Endothelial cell of umbilical vein (primary cell): ENCODE measurements around the gene NUP58. TPM values are rescaled to one million over a fixed set of nuclear protein-coding genes. Genes with fewer than 3 reads are reported as not detected.

Experiments used
- BruUV-seq: library from RNA; stranded (reverse); fragments of 400-500 nt; replicated peaks from 2 replicates; lab custom pipeline; 2021; lab: Mats Ljungman, UMichigan
- CTCF ChIA-PET: fragments of 300-600, 350-600 bp; sonication (Branson Sonifier 250); formaldehyde crosslinking; loops from one replicate; lab custom pipeline; 2021; ENCODE audit warnings: antibody characterized with exemption, inconsistent platforms; lab: Charles Lee
- POLR2A ChIA-PET: fragments of 300-600, 350-600 bp; sonication (Branson Sonifier 250); formaldehyde crosslinking; loops from one replicate; lab custom pipeline; 2021; ENCODE audit warnings: antibody characterized with exemption, inconsistent platforms; lab: Charles Lee
- DNase-seq: peaks from one replicate; pipeline ENCODE4 v3.0.0-alpha.2; 2011; ENCODE audit warnings: low read depth, low spot score
- FAIRE-seq: peaks from 2 replicates; lab custom pipeline; 2011; peaks lifted over from hg19 to GRCh38; lab: Jason Lieb, UNC
- H2AFZ ChIP-seq: 2 replicates; pipeline ENCODE4 v1.6.0; 2012; ENCODE audit warnings: low read depth, low read length, control low read depth, inconsistent platforms
- H3K27ac ChIP-seq: 2 replicates; pipeline ENCODE4 v1.5.1; 2011; ENCODE audit warnings: low read depth, mild to moderate bottlenecking, control low read depth, low read length, moderate library complexity; ENCODE audit not compliant: insufficient read depth
- H3K27me3 ChIP-seq, 2 experiments: 2 replicates each; pipeline versions ENCODE4 v1.6.0 to v1.6.1; 2011; ENCODE audit warnings: low read length in 2 of 2, mixed read lengths in 1 of 2; ENCODE audit not compliant: control insufficient read depth in 2 of 2, insufficient read depth in 2 of 2
- H3K36me3 ChIP-seq, 2 experiments: 2 replicates in 1 of 2; 3 replicates in 1 of 2; pipeline ENCODE4 v1.5.1; 2011; ENCODE audit warnings: low read length in 2 of 2, mild to moderate bottlenecking in 1 of 2, moderate library complexity in 1 of 2; ENCODE audit not compliant: control insufficient read depth in 2 of 2, insufficient read depth in 2 of 2; ENCODE audit errors: extremely low read depth in 1 of 2
- H3K4me1 ChIP-seq: 3 replicates; pipeline ENCODE4 v1.5.1; 2011; ENCODE audit warnings: mild to moderate bottlenecking, low read length; ENCODE audit not compliant: control insufficient read depth, insufficient read depth; ENCODE audit errors: extremely low read depth
- H3K4me2 ChIP-seq: 2 replicates; pipeline ENCODE4 v1.6.1; 2011; ENCODE audit warnings: low read length, control low read depth, mixed read lengths; ENCODE audit not compliant: insufficient read depth
- H3K4me3 ChIP-seq, 3 experiments: fragments of 200-600 bp in 1 of 3; sonication (generic), shearing (Covaris generic) in 1 of 3; replicated peaks in 1 of 3; 2 replicates each; pipeline ENCODE4 v1.5.1; 2011 to 2016; ENCODE audit warnings: control low read depth in 3 of 3, low read length in 3 of 3, mild to moderate bottlenecking in 2 of 3, inconsistent platforms in 1 of 3, low read depth in 1 of 3, moderate library complexity in 1 of 3; ENCODE audit not compliant: insufficient read depth in 1 of 3
- H3K79me2 ChIP-seq: 2 replicates; pipeline ENCODE4 v1.6.0; 2012; ENCODE audit warnings: low read length, inconsistent platforms; ENCODE audit not compliant: control insufficient read depth, insufficient read depth
- H3K9ac ChIP-seq: replicated peaks from 2 replicates; pipeline ENCODE3; 2011; ENCODE audit warnings: low read length, control low read depth; ENCODE audit not compliant: insufficient read depth; ENCODE audit errors: extremely low read depth
- H3K9me1 ChIP-seq: replicated peaks from 3 replicates; pipeline ENCODE4 v1.6.0; 2011; ENCODE audit warnings: mild to moderate bottlenecking, low read length; ENCODE audit not compliant: control insufficient read depth, insufficient read depth; ENCODE audit errors: extremely low read depth
- H3K9me3 ChIP-seq: replicated peaks from 2 replicates; pipeline ENCODE4 v1.5.1; 2012; ENCODE audit warnings: low read length, inconsistent platforms; ENCODE audit not compliant: control insufficient read depth, insufficient read depth
- H4K20me1 ChIP-seq: replicated peaks from 2 replicates; pipeline ENCODE3; 2011; ENCODE audit warnings: mild to moderate bottlenecking, low read length; ENCODE audit not compliant: control insufficient read depth, insufficient read depth; ENCODE audit errors: extremely low read depth
- CTCF ChIP-seq, 2 donors: IDR thresholded peaks; 1 replicate in 1 of 2; 2 replicates in 1 of 2; pipeline ENCODE4 v1.5.1; 2011; ENCODE audit warnings: low read length in 2 of 2, mild to moderate bottlenecking in 2 of 2, moderate library complexity in 2 of 2, control low read depth in 1 of 2, inconsistent platforms in 1 of 2, low read depth in 1 of 2; ENCODE audit not compliant: insufficient read depth in 1 of 2; ENCODE audit errors: extremely low read depth in 1 of 2
- EZH2 ChIP-seq: IDR thresholded peaks from 2 replicates; pipeline ENCODE4 v1.6.1; 2012; ENCODE audit warnings: borderline replicate concordance, low read depth, mild to moderate bottlenecking, moderate library complexity, low read length, inconsistent platforms; ENCODE audit not compliant: severe bottlenecking
- FOS ChIP-seq: IDR thresholded peaks from 2 replicates; pipeline ENCODE4 v1.6.1; 2011; ENCODE audit warnings: mild to moderate bottlenecking, low read length, moderate library complexity, borderline replicate concordance; ENCODE audit not compliant: insufficient read depth
- GATA2 ChIP-seq: IDR thresholded peaks from 2 replicates; pipeline ENCODE4 v1.7.0; 2011; ENCODE audit warnings: low read depth, mild to moderate bottlenecking, moderate library complexity, mixed read lengths, low read length; ENCODE audit not compliant: insufficient read length, insufficient read depth
- JUN ChIP-seq: IDR thresholded peaks from 2 replicates; pipeline ENCODE4 v1.6.1; 2011; ENCODE audit warnings: borderline replicate concordance, low read depth; ENCODE audit not compliant: insufficient read length, insufficient read depth
- MAX ChIP-seq: IDR thresholded peaks from 2 replicates; pipeline ENCODE4 v1.6.1; 2011; ENCODE audit not compliant: insufficient read depth, insufficient read length
- MYC ChIP-seq: IDR thresholded peaks from one replicate; pipeline ENCODE4 v1.6.1; 2011; ENCODE audit warnings: mild to moderate bottlenecking, low read depth, low read length
- POLR2A ChIP-seq: IDR thresholded peaks from 2 replicates; pipeline ENCODE4 v1.6.1; 2012; ENCODE audit warnings: low read depth, mild to moderate bottlenecking, control low read depth, low read length
- POLR2AphosphoS5 ChIP-seq: IDR thresholded peaks from 2 replicates; pipeline ENCODE4 v1.6.1; 2012; ENCODE audit warnings: low read depth, mild to moderate bottlenecking, control low read depth, low read length, moderate library complexity; ENCODE audit not compliant: insufficient read depth
- dilution Hi-C: fragments of 300-500 bp; cut with MboI; formaldehyde crosslinking; loops from one replicate; pipeline ENCODE4 v1.15.0; 2019; ENCODE audit warnings: low sequenced_read_pairs; ENCODE audit not compliant: extremely low pct_ligation_motif_present
- intact Hi-C: fragments of 100-400 bp; cut with micrococcal nuclease; formaldehyde crosslinking; loops from one replicate; pipeline ENCODE4 v1.10.0; 2022
- polyA plus RNA-seq, 4 experiments: library from polyadenylated mRNA; depleted of rRNA in 3 of 4; stranded (reverse) in 3 of 4; unstranded in 1 of 4; fragments of >200 nt; gene quantifications; 2 replicates each; pipeline versions ENCODE4 v1.2.1 to v1.2.3, GENCODE V29; 2011 to 2012; ENCODE audit warnings: missing spikeins in 1 of 4
- total RNA-seq: library from RNA; stranded (reverse); gene quantifications from 2 replicates; pipeline ENCODE4 v1.2.3, GENCODE V29; 2021

The NUP58 gene
- total and polyA plus RNA-seq, 2 donors (not counting 3 experiments of a cell fraction or from before 2014, with no cell fraction given): 28.5 to 49.6 TPM

- Histone ChIP-seq H3K27ac (no peak overlapping the region), H3K4me2 (no peak overlapping the region), H4K20me1 (no peaks in the 10 kb centered on the region), H3K36me3 (no peaks in the 10 kb centered on the region), H3K4me3 (no peak overlapping the region), H3K9me3 (no peaks in the 10 kb centered on the region), H3K9me1 (no peaks in the 10 kb centered on the region), H3K9ac (no peak overlapping the region), H2AFZ (no peak overlapping the region), H3K27me3 (peaks cover 5 to 10% of the 10 kb centered on the region in 2 experiments), H3K79me2 (no peaks in the 10 kb centered on the region), H3K4me1 (no peaks in the 10 kb centered on the region)
- no peak for TF ChIP-seq MAX
- TF ChIP-seq FOS: no peak
- TF ChIP-seq JUN: no peak
- TF ChIP-seq POLR2A: no peak
- TF ChIP-seq POLR2AphosphoS5: no peak
- TF ChIP-seq CTCF (IDR thresholded peaks at IDR 0.05; ENCODE audit: extremely low read depth in 1 of 2, insufficient read depth in 1 of 2, low read depth in 1 of 2, low read length in 2 of 2): no peak
- no peak for TF ChIP-seq EZH2
- no peak for TF ChIP-seq GATA2
- no peak for TF ChIP-seq MYC
- BruUV-seq: no TSS peak
- dilution Hi-C loops: no loop called here
- FAIRE-seq: no peak
- DNase-seq: no peak
- ChIA-PET POLR2A (no interaction called here), CTCF (interaction anchor here (1.3 kb wide), 1 partner anchor 23 kb away, joined by 4 read pairs; no protein-coding TSS in a partner anchor)
- intact Hi-C loops: no loop called here
Observed at GRCh38 chr13:25353344-25353743, 51.9 kb downstream of the NUP58 start.
